NCI-H2081 (cell line): ENCODE measurements around the gene FAM20C.

ENCODE experiments used
- DNase-seq, 2 experiments: peaks; one replicate each; lab custom pipeline; 2025; lab: John Stamatoyannopoulos, UW

The FAM20C gene

DNA sequence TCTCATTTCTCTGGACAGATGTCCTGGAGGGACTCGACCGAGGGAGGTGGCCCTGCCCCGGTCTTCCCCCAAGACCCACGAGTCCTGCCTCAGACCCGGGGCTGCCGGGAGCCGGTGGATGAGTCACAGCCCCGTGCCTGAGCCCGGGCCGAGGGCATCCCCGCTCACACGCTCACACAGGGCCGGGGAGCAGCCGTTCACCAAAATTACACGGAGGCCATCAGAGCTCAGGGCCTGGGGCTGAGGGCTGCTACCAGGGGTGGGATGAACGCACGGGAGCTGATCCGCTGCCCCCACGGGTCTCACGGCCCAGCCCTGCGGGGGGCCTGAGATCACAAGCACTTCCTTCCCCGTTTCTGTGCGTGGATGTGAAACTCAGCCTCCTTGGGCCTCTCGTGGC is 17.5 kb downstream of the FAM20C start:
- DNase-seq, result no peak

DNA sequence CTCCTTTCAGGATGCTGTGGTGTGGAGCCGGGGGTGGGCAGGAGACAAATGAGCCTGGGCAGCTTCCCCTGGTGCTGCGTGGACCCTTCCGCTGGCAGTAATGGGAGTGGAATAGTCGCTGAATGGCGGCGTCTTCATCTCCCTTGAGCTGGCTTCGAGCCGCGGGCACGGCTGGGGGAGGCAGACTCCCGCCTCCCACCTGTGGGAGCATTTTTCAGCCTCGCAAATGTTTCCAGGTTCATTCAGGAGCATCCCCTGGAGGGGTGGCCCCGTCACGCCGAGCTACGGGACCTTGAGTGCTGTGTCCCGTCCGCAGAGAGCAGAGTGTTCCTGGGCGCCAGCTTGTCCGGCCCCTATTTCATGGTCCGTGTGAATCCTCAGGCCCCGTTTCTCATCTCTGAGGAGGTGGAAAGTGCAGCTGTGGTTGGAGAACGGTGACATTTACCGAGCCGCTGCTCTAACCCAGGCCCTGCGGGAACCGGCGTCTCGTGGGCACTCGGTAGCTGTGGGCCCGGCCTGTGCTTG is 18.1 kb downstream of the FAM20C start:
- DNase-seq, result no peak

DNA sequence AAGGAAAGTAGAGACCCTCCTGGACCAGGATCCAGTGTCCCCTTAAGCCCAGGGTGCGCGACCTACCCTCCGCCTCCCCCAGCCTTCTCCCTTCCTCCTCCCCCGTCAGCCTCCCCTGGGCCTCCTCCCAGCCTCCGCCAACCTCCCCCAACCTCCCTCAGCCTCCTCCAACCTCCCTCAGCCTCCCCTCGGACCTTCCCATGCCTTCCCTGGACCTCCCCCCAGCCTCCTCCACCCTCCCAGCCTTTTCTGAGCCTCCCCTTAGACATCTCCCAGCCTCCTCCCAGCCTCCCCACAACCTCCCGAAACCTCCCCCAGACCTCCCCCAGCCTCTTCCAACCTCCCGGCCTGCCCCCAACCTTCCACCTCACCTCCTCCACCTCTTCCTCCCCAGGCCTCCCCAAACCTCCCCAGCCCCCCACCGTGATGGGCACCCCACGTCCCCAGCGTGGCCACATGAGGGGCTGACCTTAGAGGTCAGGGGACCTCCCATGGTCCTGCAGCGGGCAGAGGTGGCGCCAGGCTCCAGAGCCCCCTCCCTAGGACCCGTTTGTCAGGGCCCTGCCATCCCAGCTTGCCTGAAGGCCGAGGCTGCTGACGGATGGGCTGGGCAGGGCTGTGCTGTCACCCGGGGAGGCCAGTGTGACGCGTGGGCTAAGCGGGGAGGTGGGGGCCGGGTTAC is 18.8 kb downstream of the FAM20C start:
- no peak for DNase-seq

DNA sequence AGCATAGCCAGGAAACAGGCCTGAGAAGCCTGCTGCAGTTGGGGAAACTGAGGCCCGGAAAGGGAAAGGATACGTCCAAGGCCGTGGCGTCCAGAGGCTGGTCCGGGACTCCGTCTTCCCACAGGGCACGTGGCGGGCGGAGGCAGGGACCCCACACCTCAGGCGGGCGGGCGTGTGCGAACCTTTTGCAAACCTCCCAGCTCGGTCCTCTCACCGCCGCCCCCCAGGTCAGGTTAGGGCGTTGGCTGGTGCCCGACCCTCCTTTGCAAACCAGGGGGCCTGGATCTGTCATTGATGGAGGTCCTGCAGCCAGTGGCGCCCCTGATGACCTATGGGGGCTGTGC is 19.3 kb downstream of the FAM20C start:
- DNase-seq, result no peak

DNA sequence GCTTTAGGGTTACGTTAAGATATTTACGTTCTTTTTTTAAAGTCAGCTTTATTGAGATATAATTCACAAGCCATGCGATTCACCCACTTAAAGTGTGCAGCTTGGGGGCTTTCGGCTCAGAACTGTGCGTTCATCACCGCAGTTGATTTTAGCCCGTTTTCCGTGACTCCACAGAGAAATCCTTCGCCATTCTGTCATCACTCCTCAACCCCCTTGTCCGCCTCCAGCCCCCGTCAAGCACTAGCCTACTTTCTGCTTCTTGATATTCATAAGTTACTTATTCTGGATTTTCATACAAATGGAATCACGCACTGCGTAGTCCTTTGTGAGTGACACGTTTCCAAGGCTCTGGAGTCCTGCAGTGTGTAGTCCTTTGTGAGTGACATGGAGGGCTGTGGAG is 20.4 kb downstream of the FAM20C start:
- no peak for DNase-seq

DNA sequence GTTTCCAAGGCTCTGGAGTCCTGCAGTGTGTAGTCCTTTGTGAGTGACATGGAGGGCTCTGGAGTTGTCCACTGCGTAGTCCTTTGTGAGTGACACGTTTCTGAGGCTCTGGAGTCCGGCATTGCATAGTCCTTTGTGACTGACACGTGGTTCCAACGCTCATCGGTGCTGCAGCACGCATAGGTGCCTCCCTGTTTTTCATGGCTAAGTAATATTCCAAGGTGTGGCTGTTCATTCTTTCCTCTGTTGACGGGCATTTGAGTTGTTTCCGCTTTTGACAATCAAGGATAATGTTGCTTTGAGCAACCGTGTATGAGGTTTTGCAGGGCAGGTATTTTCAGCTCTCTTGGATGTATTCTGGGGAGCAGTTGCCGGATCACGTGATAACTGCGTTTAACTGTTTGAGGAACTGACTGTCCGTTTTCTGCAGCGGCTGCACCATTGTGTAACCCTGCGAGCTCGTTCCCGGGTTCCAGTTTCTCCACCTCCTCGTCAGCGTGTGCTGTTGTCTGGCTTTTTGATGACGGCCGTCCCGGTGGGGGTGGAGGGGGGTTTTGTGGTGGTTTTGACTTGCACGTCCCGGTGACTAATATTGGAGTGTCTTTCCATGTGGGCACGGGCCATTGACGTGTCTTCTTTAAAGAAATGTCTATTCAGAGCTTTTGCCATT is 21.1 kb downstream of the FAM20C start:
- DNase-seq, result no peak

DNA sequence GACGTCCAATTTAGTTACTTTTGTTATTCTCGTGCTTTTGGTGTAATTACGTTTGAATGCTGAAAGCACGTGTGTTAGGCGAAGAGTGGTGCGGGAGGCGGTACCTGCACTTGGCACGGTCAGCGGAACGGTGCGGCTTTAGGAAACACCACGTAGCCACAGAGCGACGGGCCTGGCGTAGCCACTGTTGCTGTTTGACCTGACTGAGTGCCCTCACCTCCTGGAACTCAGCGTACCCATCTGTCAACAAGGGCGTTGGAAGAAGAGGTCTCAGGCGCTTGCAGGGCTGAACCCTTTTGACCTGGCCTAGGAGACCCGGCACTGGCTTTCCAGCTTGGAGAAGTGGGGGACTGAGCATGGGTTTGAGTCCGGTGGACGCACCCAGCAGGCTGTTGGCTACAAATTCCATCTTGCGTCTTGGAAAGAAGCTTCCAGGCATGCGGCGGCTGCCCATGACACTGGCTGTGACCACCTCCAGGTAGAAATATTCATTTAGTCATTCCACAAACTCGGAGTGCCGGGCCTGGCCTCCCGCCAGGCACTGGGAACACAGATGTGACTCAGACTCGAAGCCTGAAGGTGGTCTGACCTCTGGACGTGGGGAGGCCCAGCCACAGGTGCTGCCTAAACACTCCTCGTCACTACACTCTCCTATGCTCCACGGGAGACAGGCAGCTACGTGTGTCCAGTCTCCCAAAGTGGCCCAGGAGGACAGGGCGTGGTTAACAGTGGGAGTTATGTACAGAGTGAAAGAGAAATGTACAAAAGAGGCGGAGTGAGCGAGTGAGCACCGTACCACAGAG is 22.2 kb downstream of the FAM20C start:
- DNase-seq, result no peak

DNA sequence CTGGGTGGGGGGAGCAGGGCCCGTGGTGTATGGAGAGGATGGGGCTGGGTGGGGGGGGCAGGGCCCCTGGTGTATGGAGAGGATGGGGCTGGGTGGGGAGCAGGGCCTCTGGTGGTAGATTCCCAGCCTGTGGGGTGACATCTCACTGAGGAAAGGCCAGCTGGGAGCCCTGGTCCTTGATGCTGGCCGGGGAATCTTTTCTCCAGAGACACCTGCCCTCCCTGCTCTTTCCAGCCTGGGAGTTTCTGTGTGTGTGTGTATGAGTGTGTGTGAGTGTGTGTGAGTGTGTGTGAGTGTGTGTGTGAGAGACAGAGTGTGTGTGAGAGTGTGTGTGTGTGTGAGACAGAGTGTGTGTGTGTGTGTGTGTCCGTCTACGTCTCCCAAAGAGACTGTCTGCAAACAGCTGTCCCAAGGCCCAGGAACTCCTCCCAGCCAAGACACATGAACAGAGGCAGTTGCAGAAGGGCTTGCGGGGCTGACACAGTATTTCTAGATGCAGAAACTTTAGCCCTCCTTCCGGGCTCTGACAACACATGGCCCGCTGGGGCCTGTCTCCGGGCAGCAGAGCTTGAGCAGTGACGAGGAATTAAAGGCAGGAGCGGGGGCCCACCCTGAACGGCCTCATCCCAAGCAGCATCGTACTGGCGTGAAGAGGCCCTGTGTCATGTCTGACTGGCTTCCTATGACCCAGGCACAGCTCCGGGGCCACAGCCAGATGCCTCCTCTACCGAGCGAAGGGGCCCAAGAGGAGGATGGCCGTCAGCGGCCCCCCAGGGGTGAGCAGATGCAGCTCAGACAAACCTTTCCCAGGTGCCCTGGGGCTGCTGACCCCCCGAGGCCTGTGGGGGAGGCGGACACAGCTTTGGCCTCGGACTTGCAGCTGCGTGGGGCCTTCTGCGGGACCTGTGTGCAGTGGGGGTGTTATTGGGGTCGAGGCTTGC is 24.3 kb downstream of the FAM20C start:
- no peak for DNase-seq

DNA sequence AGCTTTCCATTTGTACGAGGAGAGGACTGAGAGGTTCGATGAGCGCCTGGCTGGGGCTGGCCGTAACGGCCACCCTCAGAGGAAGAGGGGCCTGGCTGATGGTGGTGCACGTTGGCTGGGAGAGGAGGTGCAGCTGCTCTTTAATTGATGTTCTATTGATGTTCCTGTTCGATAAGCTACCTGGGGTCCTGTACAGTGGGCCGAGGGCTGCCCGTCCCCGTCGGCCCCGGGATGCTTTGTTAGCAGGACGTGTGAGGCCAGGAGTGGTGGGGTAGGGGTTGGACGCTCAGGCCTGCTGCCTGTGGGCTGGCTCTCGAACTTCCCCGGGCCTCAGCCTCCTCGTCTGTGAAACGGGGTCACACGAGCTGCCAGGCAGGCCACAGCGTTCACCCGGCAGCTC is 25.4 kb downstream of the FAM20C start:
- DNase-seq, result no peak

DNA sequence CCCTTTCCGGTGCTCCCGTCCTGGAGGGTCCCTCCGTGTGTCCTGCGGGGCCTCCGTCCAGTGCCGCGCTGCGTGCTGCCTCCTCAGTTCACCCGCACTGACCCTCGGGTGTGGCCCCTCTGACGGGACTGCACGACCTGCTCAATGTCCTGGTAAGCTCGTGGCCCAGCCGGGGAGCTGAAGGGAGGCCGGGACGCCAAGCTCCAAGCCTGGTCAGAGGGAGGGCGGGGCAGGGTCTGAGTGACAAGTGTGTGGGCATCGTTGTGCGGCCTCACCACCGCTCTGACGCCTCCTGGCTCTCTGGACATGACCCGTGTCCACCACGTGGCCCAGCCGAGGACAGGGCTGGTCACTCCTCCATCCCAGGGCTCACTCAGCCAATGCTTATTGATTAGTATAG is 25.9 kb downstream of the FAM20C start:
- no peak for DNase-seq

DNA sequence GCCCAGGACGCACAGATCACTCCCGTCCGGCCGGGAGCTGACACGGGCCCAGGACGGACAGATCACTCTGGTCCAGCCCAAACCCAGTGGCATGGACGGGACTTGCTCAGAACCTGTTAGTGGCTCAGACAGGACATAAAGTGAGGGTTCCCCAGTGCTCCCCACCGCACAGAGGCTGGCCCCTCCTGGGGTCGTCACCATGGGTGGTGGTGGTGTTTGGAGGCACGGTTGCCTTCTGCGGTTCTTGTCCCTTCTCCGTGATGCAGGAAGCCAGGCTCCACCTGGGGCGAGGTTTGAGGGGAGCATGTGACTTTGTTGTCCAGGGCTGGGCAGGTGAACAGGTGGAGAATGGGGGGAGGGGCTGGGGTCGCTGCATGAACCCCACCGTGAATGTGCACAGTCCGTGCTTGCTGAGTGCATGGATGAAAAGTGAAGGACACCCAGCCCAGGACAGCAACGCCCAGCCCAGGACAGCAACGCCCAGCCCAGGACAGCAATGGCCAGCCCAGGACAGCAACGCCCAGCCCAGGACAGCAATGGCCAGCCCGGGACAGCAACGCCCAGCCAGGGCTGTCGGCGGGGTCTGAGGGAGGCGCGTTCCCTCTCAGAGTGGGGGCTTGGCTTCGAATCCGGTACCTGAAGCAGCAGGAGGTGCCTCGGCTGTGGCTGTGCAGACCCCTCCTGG is 26.7 kb downstream of the FAM20C start:
- no peak for DNase-seq

DNA sequence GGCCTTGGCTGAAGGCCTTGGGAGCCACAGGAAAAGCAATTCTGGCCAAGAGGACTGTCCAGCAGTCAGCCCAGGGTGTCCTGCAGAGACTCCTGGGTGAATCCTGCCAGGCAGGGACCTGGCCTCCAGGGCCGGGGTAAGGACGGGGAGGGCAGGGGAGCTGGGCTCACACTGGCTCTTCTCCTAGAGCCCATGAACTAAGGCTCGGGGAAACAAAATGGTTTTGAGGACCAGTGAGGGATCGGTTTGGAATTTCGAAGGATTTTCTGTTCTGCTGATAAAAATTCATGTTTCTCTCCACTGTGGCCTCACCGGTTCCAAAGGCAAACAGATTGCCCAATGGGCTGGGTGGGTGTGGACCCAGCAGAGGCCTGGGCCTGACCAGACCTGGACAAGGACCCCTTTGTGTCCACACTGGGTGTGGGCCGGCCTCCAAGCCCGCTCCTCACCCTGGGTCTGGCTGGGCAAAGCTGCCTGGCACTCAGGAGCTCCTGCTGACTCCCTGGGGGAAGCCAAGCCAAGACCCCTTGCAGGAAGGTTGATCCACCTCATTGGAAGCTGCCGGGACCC is 27.3 kb downstream of the FAM20C start:
- no peak for DNase-seq

DNA sequence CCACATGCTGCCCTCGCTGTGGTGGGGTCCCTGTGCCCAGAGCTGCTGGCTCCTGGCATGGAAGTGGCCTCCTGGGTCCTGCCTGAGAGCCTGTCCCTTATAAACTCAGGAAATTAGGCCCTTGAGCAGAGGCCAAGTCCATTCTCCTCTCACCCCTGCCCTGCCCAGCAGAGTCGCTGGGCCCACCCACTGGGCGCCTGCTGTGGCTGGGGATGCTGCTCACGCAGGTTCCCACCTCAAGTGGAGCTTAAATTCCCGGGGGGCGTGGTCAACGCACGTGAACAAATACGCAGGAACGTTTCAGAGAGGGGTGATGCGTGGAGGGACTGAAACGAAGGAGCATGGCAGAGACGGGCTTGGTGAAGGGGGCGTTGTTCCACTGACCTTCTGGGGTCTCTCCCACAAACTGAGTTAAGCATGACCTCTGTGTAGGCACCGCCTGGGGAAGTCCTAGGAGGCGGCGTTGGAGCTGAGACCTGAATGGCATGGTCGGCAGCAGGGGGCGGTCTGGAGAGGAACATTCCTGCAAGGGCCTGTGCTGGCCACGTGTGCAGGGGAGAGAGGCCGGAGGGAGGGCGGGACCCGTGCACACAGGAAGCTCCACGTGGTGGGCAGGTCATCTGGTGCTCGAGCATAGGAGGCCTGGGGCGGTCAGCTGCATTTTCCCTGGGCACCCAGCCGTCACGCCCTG is 27.9 kb downstream of the FAM20C start:
- no peak for DNase-seq

DNA sequence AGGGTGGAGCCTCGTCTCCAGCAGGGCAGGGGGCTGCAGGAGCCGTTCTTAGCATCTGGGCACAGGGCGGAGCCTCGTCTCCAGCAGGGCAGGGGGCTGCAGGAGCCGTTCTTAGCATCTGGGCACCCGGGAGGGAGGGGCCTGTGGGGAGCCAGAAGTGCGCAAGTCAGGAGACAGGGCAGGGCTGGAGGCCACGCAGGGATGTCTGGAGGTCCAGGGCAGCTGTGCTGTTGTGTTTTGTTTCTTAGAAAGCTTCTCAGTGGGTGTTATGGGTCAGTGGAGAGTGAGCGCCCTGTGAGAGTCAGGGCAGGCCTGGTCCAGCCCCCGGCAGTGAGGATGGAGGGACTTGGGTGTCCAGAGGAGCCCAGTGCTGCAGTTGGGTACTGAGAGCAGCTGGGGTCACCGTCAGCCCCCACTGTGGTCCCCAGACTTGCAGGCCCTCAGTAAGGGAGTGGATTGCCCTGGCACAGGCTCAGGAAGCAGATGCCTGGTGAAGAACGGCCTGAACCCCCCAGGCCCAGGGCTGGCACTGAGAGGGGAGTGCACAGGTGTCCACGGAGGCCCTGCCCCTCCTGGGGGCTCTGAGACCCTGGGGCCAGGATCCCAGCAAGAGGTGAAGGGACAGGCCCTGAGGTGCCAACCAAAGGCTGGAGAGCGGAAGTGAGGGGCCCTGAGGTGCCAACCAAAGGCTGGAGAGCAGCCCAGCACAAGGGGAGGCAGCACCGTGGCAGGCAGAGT is 29.8 kb downstream of the FAM20C start:
- no peak for DNase-seq

DNA sequence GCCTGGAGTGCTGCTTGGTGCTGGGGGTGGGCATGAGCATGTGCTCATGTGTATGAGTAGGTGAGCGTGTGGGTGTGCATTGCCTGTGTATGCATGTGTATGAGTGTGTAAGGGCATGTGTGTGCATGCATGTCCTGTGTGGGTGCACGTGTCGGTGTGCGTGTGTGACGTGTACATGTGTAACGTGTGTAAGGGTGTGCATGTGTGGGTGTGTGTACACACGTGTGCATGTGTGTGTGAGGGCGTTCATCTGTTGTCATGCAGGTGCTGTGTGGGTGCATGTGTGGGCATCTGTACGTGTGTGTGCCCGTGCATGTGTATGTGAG is 30.3 kb downstream of the FAM20C start:
- no peak for DNase-seq

DNA sequence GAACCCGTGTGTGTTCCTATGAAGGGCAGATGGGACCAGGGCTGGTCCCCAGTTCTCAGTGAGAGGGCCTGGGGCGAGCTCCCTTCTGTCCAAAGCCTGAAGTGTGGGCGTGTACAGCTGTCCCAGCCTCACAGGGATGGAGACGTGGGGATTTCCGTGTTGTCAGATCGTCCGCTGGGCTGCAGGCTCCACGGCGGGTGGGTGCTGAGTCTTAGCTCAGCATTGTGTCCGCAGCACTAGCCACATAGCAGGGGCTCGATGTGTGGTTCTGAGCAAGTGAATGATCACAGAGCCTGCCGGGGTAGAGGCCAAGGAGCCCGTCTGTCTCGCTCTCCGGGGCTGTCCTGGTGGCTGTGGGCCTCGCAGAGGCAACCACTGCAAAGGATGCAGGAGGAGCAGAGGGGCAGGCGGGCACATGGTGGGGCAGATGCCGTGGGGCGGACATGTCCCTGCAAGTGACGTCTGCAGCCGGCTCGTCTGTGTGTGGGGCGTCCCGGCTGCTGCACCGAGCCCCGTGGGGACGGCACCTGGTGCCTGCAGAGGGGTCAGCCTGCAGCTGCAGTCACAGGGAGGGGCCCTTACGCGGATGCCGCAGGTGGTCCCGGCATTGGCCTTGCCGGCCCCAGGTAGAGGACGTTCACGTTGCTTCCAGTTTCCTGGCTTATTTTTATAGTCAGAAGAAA is 30.9 kb downstream of the FAM20C start:
- DNase-seq, result no peak

DNA sequence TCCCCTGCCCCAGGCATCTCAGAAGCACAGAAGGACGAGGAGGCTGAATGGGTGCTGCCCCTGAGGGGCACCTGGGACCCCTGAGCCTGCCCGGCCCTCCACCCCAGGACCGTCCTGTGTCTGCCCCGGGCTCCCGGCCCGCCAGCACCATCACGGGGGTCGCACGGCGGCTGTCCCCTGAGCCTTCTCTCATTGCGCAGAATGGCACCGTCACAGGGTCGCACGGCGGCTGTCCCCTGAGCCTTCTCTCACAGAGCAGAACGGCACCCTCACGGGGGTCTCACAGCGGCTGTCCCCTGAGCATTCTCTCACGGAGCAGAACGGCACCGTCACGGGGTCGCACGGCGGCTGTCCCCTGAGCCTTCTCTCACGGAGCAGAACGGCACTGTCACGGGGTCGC is 31.5 kb downstream of the FAM20C start:
- DNase-seq, result no peak

DNA sequence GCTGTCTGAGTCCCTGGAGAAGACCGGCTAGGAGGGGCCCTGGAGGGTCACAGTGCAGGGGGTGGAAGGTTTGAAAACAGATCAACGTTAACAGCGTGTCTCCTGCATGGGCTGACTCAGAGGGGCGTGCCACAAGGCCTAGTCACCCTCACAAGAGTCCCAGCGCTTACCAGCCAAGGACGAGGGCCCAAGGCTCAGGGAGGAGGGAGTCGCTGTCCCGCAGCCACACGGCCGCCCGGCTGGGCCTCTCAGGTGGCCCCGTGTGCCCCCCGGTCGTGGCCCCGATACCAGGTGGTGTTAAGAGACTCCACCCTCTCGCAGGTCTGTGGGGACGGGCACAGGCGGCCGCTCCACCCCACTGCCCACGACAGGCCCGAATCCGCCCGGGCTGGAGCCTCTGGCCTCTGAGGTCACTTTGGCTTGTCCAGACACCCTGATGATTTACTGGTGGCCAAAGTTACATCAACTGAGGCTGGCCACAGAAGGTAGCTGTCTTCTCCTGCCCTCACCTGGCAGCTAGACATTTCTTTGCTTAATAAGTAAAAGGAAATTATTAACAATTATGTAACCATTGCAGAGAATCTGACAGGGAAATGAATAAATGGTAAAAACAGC is 34.0 kb downstream of the FAM20C start:
- DNase-seq, result no peak

DNA sequence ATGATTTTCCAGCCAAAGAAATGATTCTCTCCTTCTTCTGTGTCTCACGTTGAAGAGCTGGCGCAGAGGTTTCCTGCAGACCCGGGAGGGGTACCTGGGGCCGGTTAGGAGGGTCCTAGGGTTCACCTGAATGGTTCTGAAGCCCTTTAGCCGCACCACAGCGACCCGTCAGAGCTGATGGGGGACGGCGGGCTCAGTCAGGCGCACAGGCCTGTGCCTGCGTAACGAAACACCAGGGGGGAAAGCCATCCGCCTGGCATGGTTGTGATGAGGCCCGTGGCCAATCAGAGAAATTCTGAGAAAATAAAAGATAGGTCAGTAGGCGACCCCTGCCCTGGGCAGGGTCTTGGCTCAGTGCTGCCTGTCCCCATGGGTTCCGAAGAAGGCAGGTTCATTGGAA is 35.6 kb downstream of the FAM20C start:
- no peak for DNase-seq
